GM08714 (cell line): ENCODE results near the gene LCN9.

Source experiments
- H3K4me3 ChIP-seq: fragments of 200-500 bp; sonication (Bioruptor generic); 2 replicates; pipeline ENCODE4 v1.5.1; 2014; ENCODE audit warnings: mild to moderate bottlenecking, low read length, inconsistent platforms
- ZNF274 ChIP-seq: IDR thresholded peaks from 2 replicates; pipeline ENCODE4 v1.6.1; 2012; ENCODE audit warnings: mild to moderate bottlenecking, low read depth, low read length

The LCN9 gene, protein sequence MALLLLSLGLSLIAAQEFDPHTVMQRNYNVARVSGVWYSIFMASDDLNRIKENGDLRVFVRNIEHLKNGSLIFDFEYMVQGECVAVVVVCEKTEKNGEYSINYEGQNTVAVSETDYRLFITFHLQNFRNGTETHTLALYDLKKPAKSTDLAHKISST

GRCh38 chr9:135662758-135663450 is at the start of gene LCN9:
LCN9 (plus strand) TSS chr9:135663309; CDS start chr9:135663322, 13 bp downstream.
- no peak for TF ChIP-seq ZNF274
- H3K4me3 ChIP-seq = no peak within 1 kb of the TSS

DNA sequence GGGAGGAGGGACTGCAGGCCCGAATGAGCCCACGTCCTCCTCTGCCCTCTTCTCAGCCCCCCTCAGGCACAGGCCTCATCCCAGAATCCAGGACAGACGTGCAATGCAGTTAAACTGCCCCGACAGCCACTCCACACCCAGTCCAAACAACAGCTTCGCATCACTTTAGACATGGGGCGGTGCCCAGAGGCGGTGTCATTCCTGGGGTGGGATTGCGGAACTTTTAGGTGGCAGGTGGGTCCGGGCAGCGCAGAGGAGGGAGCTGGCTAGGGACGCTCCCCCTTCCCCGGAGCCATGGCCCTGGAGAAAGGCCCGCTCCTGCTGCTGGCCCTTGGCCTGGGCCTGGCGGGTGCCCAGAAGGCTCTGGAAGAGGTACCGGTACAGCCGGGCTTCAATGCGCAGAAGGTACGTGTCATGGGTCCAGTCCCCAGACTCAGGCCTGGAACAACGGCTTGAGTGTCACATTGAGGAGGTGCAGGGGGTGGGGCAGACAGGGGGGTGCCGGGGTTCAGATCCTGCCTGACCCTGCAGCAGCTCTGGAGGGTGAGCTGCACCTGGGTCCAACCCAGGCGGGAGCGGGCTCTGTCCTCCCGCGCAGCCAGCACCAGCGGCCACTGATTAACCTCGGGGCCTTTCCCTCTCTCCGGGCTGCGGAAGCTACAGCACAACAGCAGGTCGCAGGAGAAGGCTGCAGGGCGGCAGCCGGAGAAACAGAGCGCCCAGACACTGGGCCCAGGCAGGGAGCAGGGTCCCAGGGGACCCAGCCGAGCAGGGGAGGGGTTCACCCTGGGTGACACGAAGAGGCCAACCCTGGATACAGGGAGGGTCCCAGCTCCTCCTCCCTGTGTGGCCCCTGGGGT is 48.9 kb upstream of the LCN9 start:
- no peak for TF ChIP-seq ZNF274
- H3K4me3 ChIP-seq = no peak overlapping the region

DNA sequence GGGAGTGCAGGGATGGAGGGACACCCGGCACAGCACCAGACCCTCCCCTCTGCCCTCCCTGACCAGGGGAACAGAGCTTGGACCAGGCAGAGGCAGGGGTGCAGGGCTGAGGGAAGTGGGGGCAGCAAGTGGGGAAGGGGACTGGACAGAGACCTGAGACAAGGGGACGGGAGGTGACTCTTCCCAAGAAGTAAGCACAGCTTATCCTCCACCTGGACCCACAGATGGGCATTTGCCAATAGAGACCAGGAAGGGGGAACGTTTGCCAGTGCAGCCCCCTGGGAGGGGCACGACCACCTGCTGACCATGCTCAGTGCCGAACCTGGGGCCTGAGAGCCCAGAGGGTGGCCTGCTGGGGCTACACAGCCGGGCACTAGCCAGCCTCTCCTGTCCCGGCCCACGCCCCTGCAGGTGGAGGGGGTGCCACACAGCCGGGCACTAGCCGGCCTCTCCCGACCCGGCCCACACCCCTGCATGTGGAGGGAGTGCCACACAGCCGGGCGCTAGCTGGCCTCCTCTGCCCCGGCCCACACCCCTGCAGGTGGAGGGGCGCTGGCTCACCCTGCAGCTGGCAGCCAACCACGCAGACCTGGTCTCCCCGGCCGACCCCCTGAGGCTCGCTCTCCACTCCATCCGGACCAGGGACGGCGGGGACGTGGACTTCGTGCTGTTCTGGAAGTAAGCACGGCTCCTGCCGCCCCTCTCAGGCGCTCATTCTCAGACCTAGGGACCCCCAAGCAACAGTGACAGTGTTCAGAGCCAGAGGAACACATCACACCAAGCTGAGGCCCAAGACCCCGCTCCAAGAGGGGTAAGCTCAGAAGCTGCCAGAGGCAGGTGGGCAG is 48.1 kb upstream of the LCN9 start:
- no peak overlapping the region for H3K4me3 ChIP-seq
- TF ChIP-seq ZNF274 = no peak

DNA sequence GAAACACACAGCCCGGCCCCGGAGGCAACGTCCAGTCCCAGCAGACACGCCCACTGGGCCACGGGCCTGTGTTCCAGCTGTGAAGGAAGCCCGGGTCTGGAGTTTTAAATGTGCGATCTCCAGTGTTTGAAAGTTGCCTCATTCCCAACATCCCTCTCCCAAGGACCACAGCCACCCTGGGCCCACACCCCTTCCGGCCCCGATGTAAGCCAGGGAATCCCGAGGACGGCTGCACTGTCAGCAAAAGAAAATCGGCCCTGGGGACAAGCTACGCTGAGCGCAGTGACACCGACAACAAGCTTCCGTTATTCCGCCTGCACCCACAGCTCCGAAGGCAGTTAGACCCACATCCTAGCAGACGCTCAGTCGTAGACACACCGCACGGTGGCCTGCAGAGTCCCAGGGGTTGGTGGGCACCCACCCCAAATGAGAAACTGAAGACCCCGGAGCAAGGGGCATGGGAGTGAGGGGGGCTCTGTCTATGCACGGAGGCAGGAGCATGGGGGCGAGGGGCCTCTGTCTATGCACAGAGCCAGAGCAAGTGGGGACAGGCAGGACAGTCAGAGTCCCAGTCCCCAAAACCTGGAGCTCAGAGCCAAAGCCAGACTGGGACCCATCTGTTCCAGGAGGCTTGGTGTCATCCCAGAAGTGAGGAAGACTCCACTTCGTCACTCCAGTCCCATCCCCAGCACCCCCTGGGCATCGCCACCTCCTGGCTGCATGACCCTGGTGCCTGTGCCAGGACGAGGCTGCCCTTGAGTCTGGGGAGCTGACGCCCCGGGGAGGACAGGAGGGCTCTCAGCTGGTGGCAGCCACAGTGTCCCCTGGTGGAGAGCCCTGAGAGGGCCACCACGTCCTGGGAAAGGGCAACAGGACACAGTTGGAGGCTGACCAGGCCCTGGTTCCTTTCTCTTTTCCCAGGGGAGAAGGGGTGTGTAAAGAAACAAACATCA is 47.2 kb upstream of the LCN9 start:
- no peak for TF ChIP-seq ZNF274
- no peak overlapping the region for H3K4me3 ChIP-seq

DNA sequence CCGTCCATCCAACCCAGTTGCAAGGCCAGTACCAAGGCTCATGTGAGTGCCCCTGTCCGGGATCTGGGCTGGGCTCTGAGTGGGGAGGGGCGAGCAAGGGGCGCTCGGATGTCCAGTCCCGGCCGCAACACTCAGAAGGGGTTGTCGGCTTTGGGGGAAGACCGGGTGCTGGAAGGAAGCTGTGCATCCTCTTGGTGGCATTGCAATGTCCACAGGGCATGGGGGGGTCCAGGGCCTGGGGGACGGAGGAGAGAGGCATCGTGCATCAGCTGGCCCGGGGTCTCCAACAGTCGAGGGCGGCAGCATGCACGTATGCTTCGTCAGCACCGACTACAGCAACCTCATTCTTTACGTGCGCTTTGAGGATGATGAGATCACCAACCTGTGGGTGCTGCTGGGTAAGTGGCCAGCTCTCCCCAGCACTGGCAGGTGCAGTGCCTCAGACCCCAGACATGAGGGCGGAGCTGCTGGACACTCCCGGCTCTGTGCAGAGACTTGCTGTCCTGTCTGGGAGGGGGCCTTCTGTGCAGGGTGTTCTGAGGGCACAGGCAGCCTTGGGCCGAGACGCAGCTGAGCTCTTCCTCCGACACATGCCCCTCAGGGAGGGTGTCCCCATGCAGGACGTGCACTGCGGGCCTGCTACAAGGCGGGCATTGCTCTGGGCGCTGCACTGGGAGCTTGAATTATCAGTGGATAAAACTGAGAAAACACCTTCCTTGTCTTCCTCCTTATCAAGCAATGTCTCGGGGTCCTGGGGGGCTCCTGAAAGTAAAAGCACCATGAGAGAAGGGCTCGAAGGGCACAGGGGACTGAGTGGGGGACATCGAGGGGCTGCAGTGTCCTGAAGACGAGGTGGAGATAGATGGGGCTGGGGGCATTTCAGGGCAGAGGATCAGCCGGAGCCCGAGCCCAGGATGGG is 46.2 kb upstream of the LCN9 start:
- no peak overlapping the region for H3K4me3 ChIP-seq
- TF ChIP-seq ZNF274 = no peak

- no peak overlapping the region for H3K4me3 ChIP-seq
- TF ChIP-seq ZNF274 = no peak
Measured at GRCh38 chr9:135617538-135617900, 45.6 kb upstream of the LCN9 start.

GRCh38 chr9:135617991-135618411 is 45.1 kb upstream of the LCN9 start:
- H3K4me3 ChIP-seq = no peak overlapping the region
- TF ChIP-seq ZNF274 = no peak

- no peak overlapping the region for H3K4me3 ChIP-seq
Measured at GRCh38 chr9:135618866-135619598, 44.1 kb upstream of the LCN9 start.

DNA sequence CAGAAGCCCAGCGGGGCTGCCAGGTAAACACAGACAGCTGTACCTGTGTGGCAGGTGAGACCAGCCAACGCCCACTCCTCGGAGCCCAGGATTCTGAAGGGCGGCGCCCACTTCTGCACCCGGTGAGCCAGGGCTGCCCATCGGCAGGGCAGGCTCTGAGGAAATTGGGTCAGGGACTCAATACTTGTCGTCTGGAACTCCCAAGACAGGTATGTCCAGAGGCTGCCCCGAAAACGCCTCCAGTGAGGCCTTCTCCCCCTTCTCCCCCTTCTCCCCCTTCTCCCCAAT is 43.6 kb upstream of the LCN9 start:
- TF ChIP-seq ZNF274 = no peak
- no peak overlapping the region for H3K4me3 ChIP-seq

More at GRCh38 chr9:135618866-135619598, 44.1 kb upstream of the LCN9 start:
- TF ChIP-seq ZNF274 = no peak

DNA sequence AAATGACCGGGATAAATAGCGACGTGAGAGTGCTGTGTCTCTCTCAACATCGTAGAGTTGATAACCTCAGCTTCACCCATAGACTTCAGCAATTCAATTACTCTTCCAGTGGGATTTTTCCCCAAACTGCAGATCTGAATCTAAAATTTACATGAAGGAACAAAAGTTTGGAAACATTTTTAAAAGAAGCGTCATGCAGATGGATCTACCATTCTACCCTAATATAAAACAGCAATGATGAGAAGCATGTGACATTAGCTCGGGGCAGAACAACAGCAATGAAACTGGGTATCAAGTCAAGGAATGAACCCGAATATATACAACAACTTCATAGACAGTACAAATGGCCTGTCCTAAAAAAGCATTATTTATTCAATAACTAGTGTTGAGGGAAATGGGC is 42.6 kb upstream of the LCN9 start:
- H3K4me3 ChIP-seq = no peak overlapping the region
- TF ChIP-seq ZNF274 = no peak

DNA sequence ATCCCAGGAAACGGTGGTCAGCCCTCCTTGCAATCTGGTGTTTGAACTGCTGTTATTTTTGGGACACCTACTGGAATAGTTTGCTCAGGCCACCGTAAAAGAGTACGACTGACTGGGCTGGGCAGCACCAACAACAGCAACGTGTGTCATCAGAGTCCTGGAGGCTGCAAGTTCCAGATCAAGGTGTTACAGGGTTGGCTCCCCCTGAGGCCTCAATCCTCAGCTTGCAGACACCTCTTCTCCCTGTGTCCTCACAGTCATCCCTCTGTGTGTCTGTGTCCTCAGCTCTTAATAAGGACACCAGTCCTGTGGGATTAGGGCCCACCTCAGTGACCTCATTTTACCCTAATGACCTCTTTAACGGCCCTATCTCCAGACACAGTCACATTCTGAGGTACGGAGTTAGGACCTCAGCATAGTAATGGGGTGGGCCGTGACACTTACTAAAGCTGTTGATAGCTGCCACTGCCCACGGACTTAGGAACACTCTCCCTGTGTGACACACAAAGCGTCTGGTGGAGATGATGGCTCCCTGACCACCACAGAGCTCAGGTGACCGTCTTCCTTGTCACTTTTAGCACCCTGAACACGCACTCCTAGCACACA is 40.6 kb upstream of the LCN9 start:
- no peak overlapping the region for H3K4me3 ChIP-seq
- no peak for TF ChIP-seq ZNF274
